AG09319 (cell line): ENCODE measurements around the gene FLAD1.

Experiments used
- DNase-seq: peaks from one replicate; pipeline ENCODE4 v3.0.0-alpha.2; 2010; ENCODE audit warnings: low read depth; ENCODE audit errors: extremely low read depth
- CTCF ChIP-seq: IDR thresholded peaks from 2 replicates; pipeline ENCODE4 v1.5.1; 2011; ENCODE audit warnings: low read depth, mild to moderate bottlenecking, inconsistent platforms, low read length, moderate library complexity

FLAD1 gene

DNA sequence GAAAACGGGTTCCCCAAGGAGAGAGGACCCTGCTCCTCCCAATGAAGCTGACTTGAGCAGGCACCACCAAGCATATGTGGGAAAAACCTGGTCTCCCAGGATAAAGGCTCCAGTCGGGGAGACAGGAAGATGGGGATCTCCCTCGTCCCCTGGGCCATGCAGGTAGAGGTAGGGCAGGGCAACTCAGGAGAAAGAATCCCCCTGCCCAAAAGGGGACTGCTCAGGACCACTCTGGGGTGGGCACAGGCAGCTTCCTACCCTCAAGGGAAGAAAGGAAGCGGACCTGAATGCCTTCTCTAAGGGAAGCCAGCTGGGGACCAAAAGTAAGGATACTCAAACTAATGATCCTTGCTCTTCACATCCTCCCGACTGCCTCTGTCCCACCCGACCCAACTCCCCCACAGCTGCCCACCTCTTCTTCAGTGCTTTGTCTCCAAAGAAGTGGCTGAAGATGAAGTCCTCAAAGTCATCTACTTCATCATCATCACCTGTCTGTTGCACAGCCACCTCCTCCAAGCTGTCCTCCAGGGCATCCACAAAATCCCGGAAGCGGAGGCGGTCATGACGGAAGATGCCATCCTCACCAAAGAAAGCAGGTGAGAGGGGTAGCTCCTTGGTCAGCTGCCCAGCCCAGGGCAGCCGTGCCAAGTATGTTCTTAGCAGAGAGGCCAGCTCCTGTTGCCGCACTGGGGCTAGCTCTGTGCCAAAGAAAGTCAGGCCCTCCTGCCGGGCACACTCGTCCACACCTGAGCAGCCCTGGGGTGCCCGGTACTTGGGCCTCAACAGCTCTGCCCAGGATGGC is 37.8 kb upstream of the FLAD1 start:
- no peak for TF ChIP-seq CTCF
- no peak for DNase-seq

- no peak for DNase-seq
- TF ChIP-seq CTCF: no peak
These were observed 36.9 kb upstream of the FLAD1 start for GRCh38 chr1:154945962-154946850.

DNA sequence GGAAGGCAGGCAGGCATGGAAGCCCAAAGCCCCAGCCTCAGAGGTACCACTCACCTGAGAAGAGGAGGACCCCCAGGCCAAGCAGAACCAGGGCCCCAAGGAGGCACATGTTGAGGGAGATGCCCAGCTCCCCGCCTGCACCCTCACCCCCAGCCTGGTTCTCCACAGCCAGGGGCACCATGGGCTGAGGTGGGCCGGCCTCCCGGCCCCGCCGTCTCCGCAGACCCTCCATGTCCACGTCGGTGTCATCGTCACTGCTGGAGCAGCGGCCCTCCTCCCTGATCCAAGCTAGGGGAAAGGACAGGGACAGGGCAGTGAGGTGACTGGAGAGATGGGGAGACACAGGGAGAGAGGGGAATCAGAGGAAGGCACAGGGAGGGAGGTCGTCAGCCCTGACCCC is 35.1 kb upstream of the FLAD1 start:
- no peak for DNase-seq
- no peak for TF ChIP-seq CTCF

DNA sequence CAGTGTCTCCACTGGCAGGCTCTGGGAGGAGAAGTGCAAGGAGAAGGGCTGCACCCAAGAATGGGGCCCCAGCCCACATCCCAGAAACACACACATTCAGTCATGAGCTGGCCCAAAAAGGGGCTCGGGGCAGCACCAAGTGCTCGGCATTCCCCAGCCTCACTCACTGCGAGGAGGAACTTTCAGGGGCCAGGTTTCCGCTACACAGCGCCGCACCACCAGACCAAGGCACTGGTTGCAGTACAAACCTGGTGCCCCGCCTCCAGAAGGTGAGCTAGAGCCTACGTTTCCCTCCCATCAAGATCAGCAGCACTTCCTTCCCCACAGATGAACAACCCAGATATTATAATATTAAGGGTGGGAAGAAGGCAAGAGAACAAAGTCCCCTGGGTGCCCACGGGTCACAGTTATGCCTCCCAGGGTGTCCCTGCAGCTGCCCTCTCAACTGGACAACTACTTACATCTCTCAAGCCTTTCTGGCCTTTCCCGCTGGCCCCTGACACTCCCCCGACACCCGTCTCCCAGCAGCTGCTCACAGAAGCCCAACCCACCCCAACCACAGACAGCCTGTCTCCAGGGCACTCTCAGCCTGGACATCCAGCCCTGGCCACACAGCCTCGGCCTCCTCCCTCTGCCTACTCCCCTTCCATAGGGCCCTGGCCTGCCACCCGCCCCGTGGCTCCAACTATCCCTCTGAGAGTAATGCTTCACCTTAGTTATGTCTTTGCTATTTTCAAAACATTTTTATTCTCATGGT is 31.1 kb upstream of the FLAD1 start:
- DNase-seq: no peak
- TF ChIP-seq CTCF: no peak

DNA sequence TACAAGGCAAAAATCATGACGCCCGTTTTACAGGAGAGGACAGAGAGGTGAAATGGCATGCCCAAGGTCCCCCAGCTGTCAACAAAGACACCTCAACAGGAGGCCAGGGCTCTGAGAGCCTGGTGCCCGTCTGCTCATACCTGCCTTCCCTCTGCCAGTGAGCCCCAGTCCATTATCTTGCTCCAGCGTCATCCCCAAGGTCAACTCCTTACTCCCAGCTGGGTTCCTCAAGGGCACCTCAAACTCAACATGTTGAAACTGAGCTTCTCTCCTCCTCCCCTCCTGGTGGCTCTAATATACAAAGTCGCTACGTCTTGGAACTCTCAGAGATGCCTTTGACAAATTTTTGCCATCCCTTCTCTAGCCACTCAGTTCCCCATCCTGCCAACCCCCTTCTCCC is 30.5 kb upstream of the FLAD1 start:
- TF ChIP-seq CTCF: no peak
- DNase-seq: no peak

DNA sequence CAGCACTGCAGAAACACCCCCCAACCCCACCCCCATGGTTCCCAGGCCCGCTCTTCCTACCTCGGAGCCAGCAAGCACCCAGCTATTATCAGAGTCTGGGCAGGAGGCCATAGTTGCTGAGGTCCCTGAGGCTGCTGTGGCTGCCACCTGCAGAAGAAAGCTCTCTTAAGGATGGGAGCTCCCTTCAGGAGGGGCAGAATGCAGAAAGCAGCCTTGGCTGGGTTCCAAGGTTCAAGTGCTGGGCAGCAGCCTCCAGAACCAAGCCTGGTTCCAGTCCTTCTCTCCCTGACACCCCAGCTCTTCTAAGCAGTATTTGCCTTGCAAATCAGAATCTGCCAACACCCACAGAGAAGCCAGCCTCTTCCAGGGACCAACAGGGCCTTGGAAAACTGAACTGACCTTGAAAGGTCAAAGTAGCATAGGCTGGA is 29.5 kb upstream of the FLAD1 start:
- TF ChIP-seq CTCF: no peak
- DNase-seq: no peak
